8988T (cell line): ENCODE measurements around the gene KDM4B.
"Not testable (repeated sequence)": the region's sequence is repeated elsewhere in the genome, so short reads cannot be mapped to it uniquely, and the experiment has no call there.

Source experiments
- DNase-seq: peaks from one replicate; pipeline ENCODE4 v3.0.0; 2011

Gene KDM4B

GRCh38 chr19:4968462-4969291, at the start of gene KDM4B:
Gene KDM4B (plus strand): TSS chr19:4969113. CDS start chr19:5032891, 63,778 bp downstream.
- DNase-seq, result peak; percentile 94

- DNase-seq, result no peak
Observed at GRCh38 chr19:4922530-4923275, 46.2 kb upstream of the KDM4B start.

- no peak for DNase-seq
Observed at GRCh38 chr19:4923276-4923747, 45.6 kb upstream of the KDM4B start.

- DNase-seq, result no peak
Observed at GRCh38 chr19:4929186-4929585, 39.7 kb upstream of the KDM4B start.

GRCh38 chr19:4930664-4931063, 38.2 kb upstream of the KDM4B start:
- no peak for DNase-seq

- DNase-seq, result no peak
Observed at GRCh38 chr19:4932711-4933110, 36.2 kb upstream of the KDM4B start.

- no peak for DNase-seq
Observed at GRCh38 chr19:4933528-4933927, 35.4 kb upstream of the KDM4B start.

GRCh38 chr19:4935444-4935843, 33.5 kb upstream of the KDM4B start:
- no peak for DNase-seq

GRCh38 chr19:4937060-4937459, 31.9 kb upstream of the KDM4B start:
- DNase-seq, result no peak

GRCh38 chr19:4938461-4938860, 30.5 kb upstream of the KDM4B start:
- DNase-seq, result not testable (repeated sequence)

GRCh38 chr19:4939466-4939865, 29.4 kb upstream of the KDM4B start:
- no peak for DNase-seq

GRCh38 chr19:4941638-4942169, 27.2 kb upstream of the KDM4B start:
- DNase-seq, result not testable (repeated sequence)

GRCh38 chr19:4950650-4951049, 18.3 kb upstream of the KDM4B start:
- DNase-seq, result not testable (repeated sequence)

GRCh38 chr19:4951656-4952055, 17.3 kb upstream of the KDM4B start:
- DNase-seq, result no peak

GRCh38 chr19:4952945-4953344, 16.0 kb upstream of the KDM4B start:
- no peak for DNase-seq

GRCh38 chr19:4954320-4955149, 14.4 kb upstream of the KDM4B start:
- not testable (repeated sequence) for DNase-seq

GRCh38 chr19:4955274-4955673, 13.6 kb upstream of the KDM4B start:
- DNase-seq, result no peak

- DNase-seq, result no peak
Observed at GRCh38 chr19:4957981-4958380, 10.9 kb upstream of the KDM4B start.

GRCh38 chr19:4962085-4962619, 6.8 kb upstream of the KDM4B start:
- no peak for DNase-seq

GRCh38 chr19:4965061-4965460, 3.9 kb upstream of the KDM4B start:
- no peak for DNase-seq

GRCh38 chr19:4966591-4966990, 2.3 kb upstream of the KDM4B start:
- DNase-seq, result no peak

GRCh38 chr19:4967738-4968461, 1.0 kb upstream of the KDM4B start:
- no peak for DNase-seq
